G401.6 (cell line): ENCODE results near the gene ZC3H10.
"Not testable (repeated sequence)": the region's sequence is repeated elsewhere in the genome, so short reads cannot be mapped to it uniquely, and the experiment has no call there.

ENCODE experiments used
- FAIRE-seq: peaks from 2 replicates; lab custom pipeline; 2012; peaks lifted over from hg19 to GRCh38; lab: Jason Lieb, UNC

ZC3H10 gene

DNA sequence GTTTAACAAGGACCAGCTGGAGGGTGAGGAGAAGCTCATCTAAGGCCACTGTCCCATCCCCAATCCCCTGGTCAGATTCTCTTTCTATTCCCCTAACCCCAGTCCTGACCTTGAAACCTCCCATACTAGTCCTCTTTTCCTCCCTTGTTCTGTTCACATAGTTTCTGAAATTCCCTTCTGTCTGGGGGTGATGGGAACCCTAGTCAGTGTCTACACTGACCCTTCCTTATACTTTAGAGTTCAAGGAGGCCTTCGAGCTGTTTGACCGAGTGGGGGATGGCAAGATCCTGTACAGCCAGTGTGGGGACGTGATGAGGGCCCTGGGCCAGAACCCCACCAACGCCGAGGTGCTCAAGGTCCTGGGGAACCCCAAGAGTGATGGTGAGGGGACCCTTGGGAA, 36.8 kb downstream of the ZC3H10 start:
- no peak for FAIRE-seq

DNA sequence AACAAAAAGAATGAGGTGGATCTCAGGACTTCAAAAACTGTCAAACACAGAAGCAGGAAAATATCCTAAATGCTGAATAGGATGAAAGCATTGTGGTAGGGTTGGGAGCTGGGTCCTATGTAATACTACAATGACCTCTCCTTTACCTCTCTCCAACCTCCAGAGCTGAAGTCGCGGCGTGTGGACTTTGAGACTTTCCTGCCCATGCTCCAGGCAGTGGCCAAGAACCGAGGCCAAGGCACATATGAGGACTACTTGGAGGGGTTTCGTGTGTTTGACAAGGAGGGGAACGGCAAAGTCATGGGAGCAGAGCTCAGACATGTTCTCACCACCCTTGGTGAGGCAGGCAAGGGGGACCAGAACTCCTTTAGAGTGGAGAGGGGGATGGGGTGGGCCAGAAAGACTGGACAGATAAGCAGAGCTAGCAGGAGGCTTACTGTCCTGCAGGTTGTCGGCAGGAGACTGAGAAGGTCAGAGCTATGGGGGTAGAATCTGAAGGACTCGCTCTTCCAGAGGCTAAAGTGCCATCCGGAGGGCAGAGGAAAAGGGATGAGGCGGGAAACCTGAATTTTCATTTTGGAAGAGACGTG, 37.3 kb downstream of the ZC3H10 start:
- no peak for FAIRE-seq

- FAIRE-seq, result not testable (repeated sequence)
Measured at GRCh38 chr12:56156464-56157200, 38.6 kb downstream of the ZC3H10 start.

DNA sequence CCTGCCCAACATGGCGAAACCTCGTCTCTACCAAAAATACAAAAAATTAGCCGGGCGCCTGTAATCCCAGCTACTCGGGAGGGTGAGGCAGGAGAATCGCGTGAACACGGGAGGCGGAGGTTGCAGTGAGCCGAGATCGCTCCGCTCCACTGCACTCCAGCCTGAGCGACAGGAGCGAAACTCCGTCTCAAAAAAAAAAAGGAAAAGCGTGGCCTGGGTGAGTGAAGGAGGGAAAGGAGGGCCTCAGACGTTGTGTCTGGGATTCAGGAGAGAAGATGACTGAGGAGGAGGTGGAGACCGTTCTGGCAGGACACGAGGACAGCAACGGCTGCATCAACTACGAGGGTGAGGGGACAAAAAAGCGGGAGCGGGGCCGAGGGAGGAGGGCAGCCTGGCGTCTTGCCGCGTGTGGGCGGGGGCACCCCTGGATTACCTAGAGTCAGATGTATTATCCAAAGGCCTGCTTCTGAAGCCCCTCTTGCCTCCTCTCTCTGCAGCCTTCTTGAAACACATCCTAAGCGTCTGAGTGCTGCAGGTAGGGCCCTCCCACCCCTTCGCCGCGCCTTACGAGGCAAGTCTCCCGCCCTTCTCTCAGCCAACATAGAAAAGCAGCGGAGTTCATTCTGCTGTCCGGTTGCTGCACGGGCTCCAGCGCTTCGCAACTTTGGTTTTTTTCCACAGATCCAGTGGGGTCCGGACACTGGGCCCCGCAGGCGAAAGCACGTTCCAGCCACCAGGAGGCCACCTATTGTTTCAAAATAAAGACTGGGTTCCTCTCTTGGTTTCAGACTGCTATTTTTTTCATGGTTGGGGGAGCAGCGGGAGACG, 39.3 kb downstream of the ZC3H10 start:
- FAIRE-seq, result peak; percentile 66

- FAIRE-seq, result peak; percentile 78
Measured at GRCh38 chr12:56158029-56158925, 40.2 kb downstream of the ZC3H10 start, which contains the start of gene MYL6. Gene MYL6, plus strand, starts transcription at chr12:56158359. Its CDS starts 43 bp downstream, at chr12:56158402.

DNA sequence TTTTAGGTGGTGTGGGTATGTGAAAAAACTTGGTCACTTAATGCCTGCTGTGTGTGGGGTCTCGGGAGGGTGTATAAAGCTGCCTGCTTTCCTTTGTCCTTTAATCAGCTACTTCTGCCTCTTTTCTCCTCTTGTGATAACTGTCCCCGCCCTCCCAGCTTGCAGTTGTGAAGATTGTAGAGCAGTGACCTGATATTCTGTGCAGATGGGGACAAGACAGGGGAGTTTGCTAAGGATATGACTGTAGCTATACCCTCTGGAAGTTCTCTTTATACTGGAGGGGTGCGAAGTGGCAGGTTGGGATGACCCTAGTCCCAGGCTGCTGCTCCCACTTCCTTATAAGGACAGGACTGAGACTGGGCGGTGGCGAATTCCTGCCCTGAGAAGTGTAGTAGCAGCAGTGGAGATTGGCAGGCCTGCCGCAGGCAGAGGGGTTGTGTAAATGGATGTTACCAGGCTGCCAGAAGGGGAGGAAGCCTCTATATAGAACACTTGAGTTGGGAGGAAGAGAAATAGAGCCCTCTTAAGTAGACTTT, 40.9 kb downstream of the ZC3H10 start:
- FAIRE-seq, result no peak

DNA sequence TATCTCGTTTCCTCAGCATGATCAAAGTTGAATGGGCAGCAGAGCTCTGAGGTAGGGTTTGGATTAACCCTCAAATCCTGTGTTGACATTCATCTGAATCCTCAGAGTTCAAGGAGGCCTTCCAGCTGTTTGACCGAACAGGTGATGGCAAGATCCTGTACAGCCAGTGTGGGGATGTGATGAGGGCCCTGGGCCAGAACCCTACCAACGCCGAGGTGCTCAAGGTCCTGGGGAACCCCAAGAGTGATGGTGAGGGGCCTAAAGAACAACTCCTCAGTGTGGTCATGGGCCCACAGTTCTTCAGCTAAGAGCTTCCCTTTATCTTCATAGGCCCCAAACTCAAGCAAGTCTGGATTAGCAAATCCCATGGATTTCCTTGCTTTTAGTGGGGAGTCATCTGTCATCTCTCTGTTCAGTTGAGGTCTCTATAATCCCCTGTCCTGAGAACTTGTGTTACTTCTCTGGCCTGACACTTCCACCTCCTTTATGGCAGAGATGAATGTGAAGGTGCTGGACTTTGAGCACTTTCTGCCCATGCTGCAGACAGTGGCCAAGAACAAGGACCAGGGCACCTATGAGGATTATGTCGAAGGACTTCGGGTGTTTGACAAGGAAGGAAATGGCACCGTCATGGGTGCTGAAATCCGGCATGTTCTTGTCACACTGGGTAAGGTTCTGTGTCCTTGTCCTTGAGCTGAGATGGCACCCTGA, 41.6 kb downstream of the ZC3H10 start:
- FAIRE-seq, result no peak

- no peak for FAIRE-seq
Measured at GRCh38 chr12:56160193-56160763, 42.2 kb downstream of the ZC3H10 start.

DNA sequence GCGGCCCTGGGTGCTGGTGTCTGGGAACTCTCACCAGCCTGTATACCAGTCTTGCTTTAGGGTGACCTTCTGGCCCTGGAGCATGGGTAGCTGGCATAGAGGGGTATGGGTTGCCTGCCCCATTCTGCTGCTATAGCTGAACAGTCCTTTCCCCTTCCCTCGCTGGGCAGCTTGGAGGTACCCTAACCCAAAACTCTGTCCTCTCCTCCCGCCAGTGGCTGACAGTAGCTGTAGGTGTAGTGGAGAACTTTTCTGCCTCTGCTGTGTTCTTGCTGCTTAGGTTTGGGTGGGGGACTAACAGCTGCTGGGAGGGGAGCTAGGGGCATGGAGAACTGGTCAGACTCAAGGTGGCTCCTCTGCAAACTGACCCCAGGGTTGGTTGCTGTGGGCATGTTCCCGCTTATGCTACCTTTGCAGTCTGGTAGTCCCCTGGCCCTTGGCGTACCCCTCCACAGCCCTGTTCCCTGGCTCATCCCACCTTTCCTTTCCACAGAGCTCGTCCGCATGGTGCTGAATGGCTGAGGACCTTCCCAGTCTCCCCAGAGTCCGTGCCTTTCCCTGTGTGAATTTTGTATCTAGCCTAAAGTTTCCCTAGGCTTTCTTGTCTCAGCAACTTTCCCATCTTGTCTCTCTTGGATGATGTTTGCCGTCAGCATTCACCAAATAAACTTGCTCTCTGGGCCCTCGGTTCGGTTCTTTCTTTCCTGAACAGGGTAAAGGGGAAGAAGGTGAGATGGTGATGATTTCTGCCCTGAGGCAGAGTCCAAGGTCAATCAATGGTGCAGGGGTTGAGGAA, 43.0 kb downstream of the ZC3H10 start:
- no peak for FAIRE-seq

GRCh38 chr12:56161690-56162351, 43.8 kb downstream of the ZC3H10 start:
- FAIRE-seq, result no peak

DNA sequence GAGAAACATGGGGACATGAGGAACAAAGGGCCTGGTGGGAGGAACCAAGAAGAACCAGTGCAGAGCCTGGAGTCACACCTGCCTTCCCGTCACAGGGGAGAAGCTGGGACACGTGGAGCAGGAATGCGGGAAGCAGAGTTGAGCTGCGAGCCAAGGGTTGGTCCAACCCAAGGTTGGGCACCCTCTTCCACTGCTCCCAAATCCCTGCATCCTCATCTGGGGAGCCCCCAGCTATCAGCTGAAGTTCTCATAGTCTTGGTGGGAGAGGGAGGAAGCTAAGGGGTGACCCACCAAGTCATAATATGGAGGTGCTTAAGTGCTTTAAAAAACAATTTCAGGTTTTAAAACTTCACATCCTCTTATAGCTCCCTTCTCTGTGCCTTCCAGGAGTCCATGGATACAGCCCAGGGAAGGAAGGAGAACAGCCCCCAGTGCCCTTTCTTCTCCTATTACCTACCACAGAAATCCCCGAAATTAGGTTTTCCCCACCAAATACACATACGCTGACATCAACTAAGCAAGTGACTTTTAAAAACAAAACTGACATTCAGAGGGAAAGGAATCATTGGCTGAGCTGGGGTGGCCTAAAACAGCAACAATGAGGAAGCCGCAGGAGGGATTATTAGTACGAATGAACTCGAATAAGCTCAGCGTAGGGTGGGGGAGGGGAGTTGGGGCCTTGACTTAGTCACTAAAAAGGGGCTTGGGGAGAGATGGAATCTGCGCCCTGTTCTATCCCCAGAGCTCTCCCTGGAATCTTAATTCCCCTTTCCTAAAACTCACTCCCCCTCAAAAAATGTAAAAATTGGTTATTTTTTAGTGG, 44.6 kb downstream of the ZC3H10 start:
- no peak for FAIRE-seq

DNA sequence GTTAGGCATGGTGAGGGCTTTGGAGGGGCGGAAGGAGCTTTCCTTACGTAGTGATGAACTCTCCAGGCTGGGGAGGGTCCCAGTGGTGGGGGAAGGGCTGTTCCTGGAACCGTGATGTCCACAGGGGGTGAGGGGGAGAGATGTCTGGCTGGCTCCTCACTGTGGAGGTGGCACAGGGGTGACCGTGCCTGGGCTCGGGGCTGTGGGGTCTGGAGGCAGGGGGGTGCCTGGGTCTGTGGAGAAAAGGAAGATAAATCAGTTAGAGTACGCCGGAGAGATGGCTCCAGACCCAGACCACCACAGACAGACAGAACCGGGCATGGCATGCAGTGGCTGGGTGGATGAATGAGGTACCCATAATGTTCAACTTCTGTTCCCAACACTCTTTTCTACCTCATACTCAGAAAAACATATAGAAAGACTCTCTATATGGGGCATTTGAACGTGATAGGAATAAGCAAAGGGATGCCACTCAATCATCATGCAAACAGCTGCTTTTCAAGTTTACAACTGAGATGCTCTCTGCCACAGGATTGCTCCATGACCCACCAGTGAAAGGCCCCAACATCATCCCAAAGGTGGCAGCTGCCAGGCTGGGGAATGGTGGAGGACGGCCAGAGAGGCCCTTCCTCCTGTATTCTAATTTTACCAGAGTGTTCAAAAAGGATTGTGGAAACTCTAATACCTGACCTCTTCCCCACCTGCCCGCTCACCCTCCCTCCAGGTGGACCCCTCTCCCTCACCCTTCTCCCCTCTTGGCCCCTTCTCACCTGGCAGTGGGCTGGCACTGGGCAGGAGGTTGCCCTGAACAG, 45.7 kb downstream of the ZC3H10 start:
- no peak for FAIRE-seq

- FAIRE-seq, result no peak
Measured at GRCh38 chr12:56164345-56164729, 46.3 kb downstream of the ZC3H10 start.

DNA sequence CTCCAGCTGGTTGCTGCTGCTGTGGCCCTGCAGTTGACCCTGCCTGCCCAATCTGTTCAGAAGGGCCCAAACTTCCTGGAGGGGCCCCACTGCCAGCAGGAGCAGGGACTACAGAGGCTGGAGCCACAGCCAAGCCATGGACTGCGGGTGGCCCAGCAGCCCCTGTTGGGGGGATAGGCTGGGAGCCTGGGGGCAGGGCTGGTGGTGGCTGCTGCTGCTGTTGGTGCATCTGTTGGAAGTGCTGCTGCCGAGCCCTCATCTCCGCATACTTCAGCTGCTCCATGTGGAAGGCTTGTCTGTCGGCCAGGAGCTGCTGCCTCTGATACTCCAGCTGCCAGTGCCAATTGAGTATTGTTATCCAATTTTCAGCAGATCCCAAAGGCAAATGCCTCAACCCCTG, 47.3 kb downstream of the ZC3H10 start:
- FAIRE-seq, result no peak

- no peak for FAIRE-seq
Measured at GRCh38 chr12:56169229-56169759, 51.2 kb downstream of the ZC3H10 start.

- no peak for FAIRE-seq
Measured at GRCh38 chr12:56172839-56173238, 54.8 kb downstream of the ZC3H10 start.
